ENCODE measurements around the gene ZNF169.
"Not testable (repeated sequence)": the region's sequence is repeated elsewhere in the genome, so short reads cannot be mapped to it uniquely, and the experiment has no call there.

ZNF169 gene

GRCh38 chr9:94340750-94341149 is 81.7 kb downstream of the ZNF169 start:
- DNase-seq (ENCODE audit: low read depth in 1 of 2, low spot score in 1 of 2); H3K4me3 ChIP-seq (replicated peaks; ENCODE audit: insufficient read depth, low read length); H3K27ac ChIP-seq (replicated peaks); H3K27me3 ChIP-seq (ENCODE audit: insufficient read depth, poor library complexity, severe bottlenecking): not testable (repeated sequence)

- not testable (repeated sequence) for H3K27ac ChIP-seq (replicated peaks); H3K4me3 ChIP-seq (replicated peaks; ENCODE audit: insufficient read depth, low read length); DNase-seq (ENCODE audit: low read depth in 1 of 2, low spot score in 1 of 2); H3K27me3 ChIP-seq (ENCODE audit: insufficient read depth, poor library complexity, severe bottlenecking)
Observed at GRCh38 chr9:94341703-94342102, 82.6 kb downstream of the ZNF169 start.

- not testable (repeated sequence) for H3K27ac ChIP-seq (replicated peaks); DNase-seq (ENCODE audit: low read depth in 1 of 2, low spot score in 1 of 2); H3K27me3 ChIP-seq (ENCODE audit: insufficient read depth, poor library complexity, severe bottlenecking); H3K4me3 ChIP-seq (replicated peaks; ENCODE audit: insufficient read depth, low read length)
Observed at GRCh38 chr9:94347451-94347850, 88.4 kb downstream of the ZNF169 start.

- not testable (repeated sequence) for H3K27me3 ChIP-seq (ENCODE audit: insufficient read depth, poor library complexity, severe bottlenecking); DNase-seq (ENCODE audit: low read depth in 1 of 2, low spot score in 1 of 2); H3K4me3 ChIP-seq (replicated peaks; ENCODE audit: insufficient read depth, low read length); H3K27ac ChIP-seq (replicated peaks)
Observed at GRCh38 chr9:94348754-94349153, 89.7 kb downstream of the ZNF169 start.
